Measurements from ENCODE around the gene TUBE1.

- TF ChIP-seq CTCF (IDR thresholded peaks at IDR 0.05; ENCODE audit: extremely low read depth in 1 of 2, insufficient read depth in 1 of 2, low read depth in 1 of 2, low read length in 2 of 2) (no peak), JUN (IDR thresholded peaks at IDR 0.05; ENCODE audit: borderline replicate concordance, insufficient read depth, insufficient read length, low read depth) (no peak), EZH2 (IDR thresholded peaks at IDR 0.05; ENCODE audit: borderline replicate concordance, low read depth, low read length, severe bottlenecking) (no peak), POLR2A (IDR thresholded peaks at IDR 0.05; ENCODE audit: low read depth, low read length) (no peak), MAX (IDR thresholded peaks at IDR 0.05; ENCODE audit: insufficient read depth, insufficient read length) (no peak)
Observed at GRCh38 chr6:112038268-112038667, 49.0 kb downstream of the TUBE1 start.

All from endothelial cell of umbilical vein (primary cell).